A549 (cell line): ENCODE results near the gene PLEKHS1.

Experiments
- CEBPB ChIP-seq, 2 experiments: fragments of >200 bp in 1 of 2; sonication (Bioruptor Twin) in 1 of 2; formaldehyde crosslinking in 1 of 2; IDR thresholded peaks; 2 replicates each; pipeline ENCODE4 v1.6.1; 2012 to 2016
- MAFK ChIP-seq: fragments of 450-650 bp; IDR thresholded peaks from 2 replicates; pipeline ENCODE4 v1.6.1; 2014; ENCODE audit not compliant: partially characterized antibody
- NFE2L2 ChIP-seq: fragments of 150-350 bp; conservative IDR thresholded peaks from 2 replicates; pipeline ENCODE4 v1.6.1; 2014; ENCODE audit warnings: low read length
- POLR2A ChIP-seq: IDR thresholded peaks from 2 replicates; pipeline ENCODE4 v1.6.1; 2012; ENCODE audit warnings: mild to moderate bottlenecking, low read length
- POLR2AphosphoS2 ChIP-seq: conservative IDR thresholded peaks from 2 replicates; pipeline ENCODE4 v1.6.1; 2012; ENCODE audit warnings: low read length, improper control_type of control experiment, inconsistent platforms
- TF ChIP-seq, protein P1 (sequence below): fragments of >200 bp; sonication (Bioruptor Twin); formaldehyde crosslinking; IDR thresholded peaks from 3 replicates; pipeline ENCODE4 v1.5.1; 2016

DNA sequence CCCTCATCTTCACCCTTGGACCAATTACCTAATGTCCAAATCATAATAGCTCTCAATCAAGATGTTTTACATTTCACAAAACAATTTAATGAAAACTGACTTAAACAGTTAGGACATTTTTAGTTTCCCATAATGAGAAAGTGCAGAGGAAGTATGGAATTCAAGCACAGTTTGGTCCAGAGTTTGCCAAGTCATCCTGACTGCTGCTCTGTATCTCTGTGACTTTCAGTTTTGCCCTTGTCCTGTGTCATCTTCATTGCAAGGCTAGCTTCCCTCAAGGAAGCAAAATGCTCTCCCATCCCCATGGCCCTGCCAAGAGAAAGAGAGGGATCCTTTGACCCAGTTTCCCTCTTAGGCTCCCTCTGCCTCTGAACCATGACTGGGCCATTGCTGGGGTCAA lies 7.9 kb upstream of the PLEKHS1 start:
- TF ChIP-seq NFE2L2 = no peak; the same call in 1 of the 2 replicates
- no peak for TF ChIP-seq POLR2A
- TF ChIP-seq MAFK = peak; percentile 48
- no peak for TF ChIP-seq POLR2AphosphoS2
- no peak for TF ChIP-seq CEBPB (IDR thresholded peaks at IDR 0.05)
- TF ChIP-seq, protein P1, sequence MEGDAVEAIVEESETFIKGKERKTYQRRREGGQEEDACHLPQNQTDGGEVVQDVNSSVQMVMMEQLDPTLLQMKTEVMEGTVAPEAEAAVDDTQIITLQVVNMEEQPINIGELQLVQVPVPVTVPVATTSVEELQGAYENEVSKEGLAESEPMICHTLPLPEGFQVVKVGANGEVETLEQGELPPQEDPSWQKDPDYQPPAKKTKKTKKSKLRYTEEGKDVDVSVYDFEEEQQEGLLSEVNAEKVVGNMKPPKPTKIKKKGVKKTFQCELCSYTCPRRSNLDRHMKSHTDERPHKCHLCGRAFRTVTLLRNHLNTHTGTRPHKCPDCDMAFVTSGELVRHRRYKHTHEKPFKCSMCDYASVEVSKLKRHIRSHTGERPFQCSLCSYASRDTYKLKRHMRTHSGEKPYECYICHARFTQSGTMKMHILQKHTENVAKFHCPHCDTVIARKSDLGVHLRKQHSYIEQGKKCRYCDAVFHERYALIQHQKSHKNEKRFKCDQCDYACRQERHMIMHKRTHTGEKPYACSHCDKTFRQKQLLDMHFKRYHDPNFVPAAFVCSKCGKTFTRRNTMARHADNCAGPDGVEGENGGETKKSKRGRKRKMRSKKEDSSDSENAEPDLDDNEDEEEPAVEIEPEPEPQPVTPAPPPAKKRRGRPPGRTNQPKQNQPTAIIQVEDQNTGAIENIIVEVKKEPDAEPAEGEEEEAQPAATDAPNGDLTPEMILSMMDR = no peak
